GM23248 (cell line): ENCODE measurements around the gene MED15.

Source experiments
- EZH2 ChIP-seq: fragments of 200-600 bp; sonication (generic); IDR thresholded peaks from 2 replicates; pipeline ENCODE4 v1.6.1; 2018; ENCODE audit warnings: antibody characterized with exemption, mild to moderate bottlenecking; ENCODE audit not compliant: insufficient read depth, poor library complexity, severe bottlenecking
- EZH2phosphoT487 ChIP-seq: fragments of 200-600 bp; sonication (generic); IDR thresholded peaks from 2 replicates; pipeline ENCODE4 v1.6.1; 2018; ENCODE audit warnings: antibody characterized with exemption, moderate library complexity, mild to moderate bottlenecking, low read depth; ENCODE audit not compliant: insufficient read depth

DNA sequence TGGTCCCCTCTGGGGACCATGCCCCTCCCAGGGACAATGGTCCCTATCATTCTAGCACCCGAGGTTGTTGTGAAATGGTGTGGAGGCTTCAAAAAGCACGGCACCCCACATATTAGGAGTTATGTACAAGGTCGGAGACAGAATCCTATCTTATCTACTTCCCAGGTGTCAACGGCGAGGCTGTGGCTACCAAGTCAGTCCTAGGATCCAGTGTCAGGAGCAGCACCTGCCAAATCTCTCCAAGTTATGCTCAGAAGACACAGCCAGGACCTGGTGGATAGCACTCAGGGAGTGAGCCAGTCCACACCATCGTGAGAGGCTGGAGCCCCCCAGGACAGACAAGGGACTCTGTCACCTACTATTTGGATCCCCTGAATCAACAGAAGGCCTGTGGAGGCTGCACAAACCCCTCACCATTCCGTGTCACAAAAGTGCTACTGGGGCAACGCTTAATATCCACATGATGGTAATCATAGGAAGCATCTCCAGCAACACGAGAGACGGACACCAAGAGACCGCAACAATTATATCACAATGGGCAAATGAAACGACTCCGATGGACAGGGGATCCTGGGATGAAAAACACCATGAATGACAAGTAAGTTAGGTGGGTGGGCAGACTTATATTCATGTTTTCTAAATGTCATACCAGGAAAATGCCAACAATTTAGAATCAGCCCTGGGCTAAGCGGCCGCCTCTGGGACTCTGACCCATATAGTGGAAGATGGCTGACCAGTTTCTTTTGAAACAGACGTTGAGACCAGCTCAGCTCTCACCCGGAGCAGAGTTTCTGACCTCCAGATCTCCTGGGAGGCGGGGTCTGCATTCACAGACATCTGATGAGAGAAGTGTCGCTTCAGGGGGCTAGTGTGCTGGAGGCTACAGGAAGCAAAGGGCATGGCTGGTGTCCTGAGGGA is 108.4 kb downstream of the MED15 start:
- TF ChIP-seq EZH2: no peak
- TF ChIP-seq EZH2phosphoT487: no peak
